Measurements from ENCODE around the gene TBC1D2.
A peak's percentile ranks its signal among the peaks of the same experiment; 100 is the strongest.
"Not testable (repeated sequence)": the region's sequence is repeated elsewhere in the genome, so short reads cannot be mapped to it uniquely, and the experiment has no call there.

Gene TBC1D2

GRCh38 chr9:98281281-98281680 lies 25.8 kb upstream of the TBC1D2 start:
- H3K4me1 Mint-ChIP-seq = no peaks in the 10 kb centered on the region
- no peak for DNase-seq (ENCODE audit: low spot score in 2 of 2)
- no peaks in the 10 kb centered on the region for H3K9me3 Mint-ChIP-seq
- H3K36me3 Mint-ChIP-seq = no peaks in the 10 kb centered on the region
- peak overlapping the region; percentile 6 for H3K27ac Mint-ChIP-seq
- H3K4me3 Mint-ChIP-seq = no peak overlapping the region
- ATAC-seq = no peak

GRCh38 chr9:98280574-98280973 lies 25.1 kb upstream of the TBC1D2 start:
- no peak overlapping the region for H3K4me3 Mint-ChIP-seq

GRCh38 chr9:98280162-98280561 lies 24.7 kb upstream of the TBC1D2 start:
- DNase-seq (ENCODE audit: low spot score in 2 of 2) (no peak), ATAC-seq (no peak)
- Mint-ChIP-seq H3K27ac (no peak overlapping the region), H3K4me1 (no peaks in the 10 kb centered on the region), H3K36me3 (no peaks in the 10 kb centered on the region), H3K4me3 (no peak overlapping the region), H3K9me3 (no peaks in the 10 kb centered on the region)

More at GRCh38 chr9:98280574-98280973, 25.1 kb upstream of the TBC1D2 start:
- Mint-ChIP-seq H3K9me3 (no peaks in the 10 kb centered on the region), H3K36me3 (no peaks in the 10 kb centered on the region), H3K4me1 (no peaks in the 10 kb centered on the region), H3K27ac (no peak overlapping the region)
- DNase-seq (ENCODE audit: low spot score in 2 of 2) (no peak), ATAC-seq (no peak)

GRCh38 chr9:98276907-98277469 lies 21.5 kb upstream of the TBC1D2 start:
- Mint-ChIP-seq H3K36me3 (no peaks in the 10 kb centered on the region), H3K4me3 (no peak overlapping the region), H3K9me3 (no peaks in the 10 kb centered on the region), H3K27ac (no peak overlapping the region), H3K4me1 (no peaks in the 10 kb centered on the region)
- ATAC-seq (no peak), DNase-seq (ENCODE audit: low spot score in 2 of 2) (no peak)

- Mint-ChIP-seq H3K4me3 (no peak overlapping the region), H3K4me1 (no peaks in the 10 kb centered on the region), H3K9me3 (no peaks in the 10 kb centered on the region), H3K36me3 (no peaks in the 10 kb centered on the region), H3K27ac (no peak overlapping the region)
- no peak for DNase-seq (ENCODE audit: low spot score in 2 of 2)
- ATAC-seq = no peak
Measured at GRCh38 chr9:98275159-98275558, 19.7 kb upstream of the TBC1D2 start.

- Mint-ChIP-seq H3K9me3 (no peaks in the 10 kb centered on the region), H3K4me1 (no peaks in the 10 kb centered on the region), H3K4me3 (no peak overlapping the region), H3K27ac (no peak overlapping the region), H3K36me3 (no peaks in the 10 kb centered on the region)
- DNase-seq (ENCODE audit: low spot score in 2 of 2) = no peak
- no peak for ATAC-seq
Measured at GRCh38 chr9:98272083-98272482, 16.6 kb upstream of the TBC1D2 start.

- Mint-ChIP-seq H3K4me1 (no peaks in the 10 kb centered on the region), H3K4me3 (no peak overlapping the region), H3K27ac (no peak overlapping the region), H3K9me3 (no peaks in the 10 kb centered on the region), H3K36me3 (no peaks in the 10 kb centered on the region)
- DNase-seq (ENCODE audit: low spot score in 2 of 2) (no peak), ATAC-seq (no peak)
Measured at GRCh38 chr9:98271479-98271878, 16.0 kb upstream of the TBC1D2 start.

- not testable (repeated sequence) for ATAC-seq; H3K36me3 Mint-ChIP-seq; H3K4me3 Mint-ChIP-seq; H3K9me3 Mint-ChIP-seq; H3K4me1 Mint-ChIP-seq; DNase-seq (ENCODE audit: low spot score in 2 of 2); H3K27ac Mint-ChIP-seq
Measured at GRCh38 chr9:98270284-98270683, 14.8 kb upstream of the TBC1D2 start.

- not testable (repeated sequence) for H3K4me1 Mint-ChIP-seq; H3K27ac Mint-ChIP-seq; ATAC-seq; DNase-seq (ENCODE audit: low spot score in 2 of 2); H3K36me3 Mint-ChIP-seq; H3K9me3 Mint-ChIP-seq; H3K4me3 Mint-ChIP-seq
Measured at GRCh38 chr9:98269652-98270051, 14.2 kb upstream of the TBC1D2 start.

GRCh38 chr9:98267556-98267955 lies 12.1 kb upstream of the TBC1D2 start:
- not testable (repeated sequence) for ATAC-seq, H3K27ac Mint-ChIP-seq, H3K4me3 Mint-ChIP-seq

GRCh38 chr9:98264516-98264915 lies 9.1 kb upstream of the TBC1D2 start:
- no peak overlapping the region for H3K4me3 Mint-ChIP-seq
- ATAC-seq = no peak
- H3K4me1 Mint-ChIP-seq = no peaks in the 10 kb centered on the region
- DNase-seq (ENCODE audit: low spot score in 2 of 2) = no peak
- no peaks in the 10 kb centered on the region for H3K36me3 Mint-ChIP-seq
- H3K27ac Mint-ChIP-seq = no peak overlapping the region
- no peaks in the 10 kb centered on the region for H3K9me3 Mint-ChIP-seq

More at GRCh38 chr9:98267556-98267955, 12.1 kb upstream of the TBC1D2 start:
- H3K36me3 Mint-ChIP-seq; DNase-seq (ENCODE audit: low spot score in 2 of 2); H3K4me1 Mint-ChIP-seq; H3K9me3 Mint-ChIP-seq: not testable (repeated sequence)

GRCh38 chr9:98263482-98264357 lies 8.3 kb upstream of the TBC1D2 start:
- H3K4me1 Mint-ChIP-seq = no peaks in the 10 kb centered on the region
- no peak overlapping the region for H3K27ac Mint-ChIP-seq
- H3K36me3 Mint-ChIP-seq = no peaks in the 10 kb centered on the region
- H3K4me3 Mint-ChIP-seq = no peak overlapping the region
- peak; percentile 52 to 85 for DNase-seq (ENCODE audit: low spot score in 2 of 2)
- peak; percentile 98 for ATAC-seq
- no peaks in the 10 kb centered on the region for H3K9me3 Mint-ChIP-seq

GRCh38 chr9:98263080-98263479 lies 7.6 kb upstream of the TBC1D2 start:
- no peak for DNase-seq (ENCODE audit: low spot score in 2 of 2)
- H3K9me3 Mint-ChIP-seq = no peaks in the 10 kb centered on the region
- H3K27ac Mint-ChIP-seq = no peak overlapping the region
- ATAC-seq = no peak
- H3K36me3 Mint-ChIP-seq = no peaks in the 10 kb centered on the region
- H3K4me1 Mint-ChIP-seq = no peaks in the 10 kb centered on the region
- H3K4me3 Mint-ChIP-seq = no peak overlapping the region

- no peak for DNase-seq (ENCODE audit: low spot score in 2 of 2)
- no peaks in the 10 kb centered on the region for H3K4me1 Mint-ChIP-seq
- no peak overlapping the region for H3K4me3 Mint-ChIP-seq
- H3K36me3 Mint-ChIP-seq = no peaks in the 10 kb centered on the region
- H3K9me3 Mint-ChIP-seq = no peaks in the 10 kb centered on the region
- no peak for ATAC-seq
- no peak overlapping the region for H3K27ac Mint-ChIP-seq
Measured at GRCh38 chr9:98262056-98262455, 6.6 kb upstream of the TBC1D2 start.

- Mint-ChIP-seq H3K4me3 (no peak overlapping the region), H3K27ac (no peak overlapping the region), H3K9me3 (no peaks in the 10 kb centered on the region), H3K4me1 (peaks cover 7% of the 10 kb centered on the region), H3K36me3 (peaks cover 9% of the 10 kb centered on the region)
- ATAC-seq = no peak
- no peak for DNase-seq (ENCODE audit: low spot score in 2 of 2)
Measured at GRCh38 chr9:98260635-98261034, 5.2 kb upstream of the TBC1D2 start.

GRCh38 chr9:98259791-98260190 lies 4.3 kb upstream of the TBC1D2 start:
- H3K36me3 Mint-ChIP-seq = peaks cover 17% of the 10 kb centered on the region
- H3K9me3 Mint-ChIP-seq = no peaks in the 10 kb centered on the region
- ATAC-seq (no peak), DNase-seq (ENCODE audit: low spot score in 2 of 2) (no peak)
- peaks cover 10% of the 10 kb centered on the region for H3K4me1 Mint-ChIP-seq
- H3K27ac Mint-ChIP-seq = no peak overlapping the region
- no peak overlapping the region for H3K4me3 Mint-ChIP-seq
